ENCODE results near the gene GADD45A.

DNA sequence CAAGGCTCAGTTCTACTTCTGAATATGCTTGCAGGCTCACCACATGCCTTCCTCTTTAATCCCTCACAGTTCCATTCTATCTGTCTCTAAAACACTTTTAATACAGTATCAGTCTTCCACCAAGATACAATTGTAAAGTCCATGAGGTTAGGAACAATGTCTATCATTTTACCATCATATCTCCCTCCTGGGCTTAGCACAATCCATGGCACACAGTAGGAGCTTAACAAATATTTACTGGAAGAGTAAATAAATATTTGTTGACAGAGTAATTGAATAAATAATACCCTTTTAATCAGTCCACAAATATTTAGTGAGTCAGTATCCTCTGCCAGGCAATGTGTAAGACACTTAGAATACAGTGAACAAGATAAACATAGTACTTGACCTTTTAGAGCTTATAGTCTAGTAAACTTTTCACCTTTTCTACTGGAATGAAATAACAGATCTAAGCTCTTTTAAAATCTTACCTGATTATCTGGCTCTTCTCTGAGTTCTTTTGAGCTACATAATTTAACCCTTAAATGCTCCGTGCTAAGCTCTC is 12.7 kb upstream of the GADD45A start:
- TF ChIP-seq OSR1 (CRISPR knock-in tag; IDR thresholded peaks at IDR 0.05) (no peak), SNAI2 (CRISPR knock-in tag; IDR thresholded peaks at IDR 0.05) (no peak), ZNF565 (CRISPR knock-in tag; conservative IDR thresholded peaks at IDR 0.05; ENCODE audit: low read depth) (no peak), ARNTL (CRISPR knock-in tag; IDR thresholded peaks at IDR 0.05; ENCODE audit: borderline replicate concordance, low read depth) (no peak), BACH2 (CRISPR knock-in tag; IDR thresholded peaks at IDR 0.05; ENCODE audit: borderline replicate concordance) (no peak), RARB (CRISPR knock-in tag; IDR thresholded peaks at IDR 0.05) (no peak), GLIS3 (CRISPR knock-in tag; IDR thresholded peaks at IDR 0.05) (no peak), ZFP30 (CRISPR knock-in tag; IDR thresholded peaks at IDR 0.05) (no peak), ISL1 (CRISPR knock-in tag; IDR thresholded peaks at IDR 0.05) (no peak), ZNF70 (CRISPR knock-in tag; IDR thresholded peaks at IDR 0.05) (no peak)
- TF ChIP-seq, protein P1, sequence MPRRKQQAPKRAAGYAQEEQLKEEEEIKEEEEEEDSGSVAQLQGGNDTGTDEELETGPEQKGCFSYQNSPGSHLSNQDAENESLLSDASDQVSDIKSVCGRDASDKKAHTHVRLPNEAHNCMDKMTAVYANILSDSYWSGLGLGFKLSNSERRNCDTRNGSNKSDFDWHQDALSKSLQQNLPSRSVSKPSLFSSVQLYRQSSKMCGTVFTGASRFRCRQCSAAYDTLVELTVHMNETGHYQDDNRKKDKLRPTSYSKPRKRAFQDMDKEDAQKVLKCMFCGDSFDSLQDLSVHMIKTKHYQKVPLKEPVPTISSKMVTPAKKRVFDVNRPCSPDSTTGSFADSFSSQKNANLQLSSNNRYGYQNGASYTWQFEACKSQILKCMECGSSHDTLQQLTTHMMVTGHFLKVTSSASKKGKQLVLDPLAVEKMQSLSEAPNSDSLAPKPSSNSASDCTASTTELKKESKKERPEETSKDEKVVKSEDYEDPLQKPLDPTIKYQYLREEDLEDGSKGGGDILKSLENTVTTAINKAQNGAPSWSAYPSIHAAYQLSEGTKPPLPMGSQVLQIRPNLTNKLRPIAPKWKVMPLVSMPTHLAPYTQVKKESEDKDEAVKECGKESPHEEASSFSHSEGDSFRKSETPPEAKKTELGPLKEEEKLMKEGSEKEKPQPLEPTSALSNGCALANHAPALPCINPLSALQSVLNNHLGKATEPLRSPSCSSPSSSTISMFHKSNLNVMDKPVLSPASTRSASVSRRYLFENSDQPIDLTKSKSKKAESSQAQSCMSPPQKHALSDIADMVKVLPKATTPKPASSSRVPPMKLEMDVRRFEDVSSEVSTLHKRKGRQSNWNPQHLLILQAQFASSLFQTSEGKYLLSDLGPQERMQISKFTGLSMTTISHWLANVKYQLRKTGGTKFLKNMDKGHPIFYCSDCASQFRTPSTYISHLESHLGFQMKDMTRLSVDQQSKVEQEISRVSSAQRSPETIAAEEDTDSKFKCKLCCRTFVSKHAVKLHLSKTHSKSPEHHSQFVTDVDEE (CRISPR knock-in tag; IDR thresholded peaks at IDR 0.05): no peak
- TF ChIP-seq, protein P2, sequence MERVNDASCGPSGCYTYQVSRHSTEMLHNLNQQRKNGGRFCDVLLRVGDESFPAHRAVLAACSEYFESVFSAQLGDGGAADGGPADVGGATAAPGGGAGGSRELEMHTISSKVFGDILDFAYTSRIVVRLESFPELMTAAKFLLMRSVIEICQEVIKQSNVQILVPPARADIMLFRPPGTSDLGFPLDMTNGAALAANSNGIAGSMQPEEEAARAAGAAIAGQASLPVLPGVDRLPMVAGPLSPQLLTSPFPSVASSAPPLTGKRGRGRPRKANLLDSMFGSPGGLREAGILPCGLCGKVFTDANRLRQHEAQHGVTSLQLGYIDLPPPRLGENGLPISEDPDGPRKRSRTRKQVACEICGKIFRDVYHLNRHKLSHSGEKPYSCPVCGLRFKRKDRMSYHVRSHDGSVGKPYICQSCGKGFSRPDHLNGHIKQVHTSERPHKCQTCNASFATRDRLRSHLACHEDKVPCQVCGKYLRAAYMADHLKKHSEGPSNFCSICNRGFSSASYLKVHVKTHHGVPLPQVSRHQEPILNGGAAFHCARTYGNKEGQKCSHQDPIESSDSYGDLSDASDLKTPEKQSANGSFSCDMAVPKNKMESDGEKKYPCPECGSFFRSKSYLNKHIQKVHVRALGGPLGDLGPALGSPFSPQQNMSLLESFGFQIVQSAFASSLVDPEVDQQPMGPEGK (CRISPR knock-in tag; IDR thresholded peaks at IDR 0.05; ENCODE audit: borderline replicate concordance): no peak
- TF ChIP-seq, protein P3, sequence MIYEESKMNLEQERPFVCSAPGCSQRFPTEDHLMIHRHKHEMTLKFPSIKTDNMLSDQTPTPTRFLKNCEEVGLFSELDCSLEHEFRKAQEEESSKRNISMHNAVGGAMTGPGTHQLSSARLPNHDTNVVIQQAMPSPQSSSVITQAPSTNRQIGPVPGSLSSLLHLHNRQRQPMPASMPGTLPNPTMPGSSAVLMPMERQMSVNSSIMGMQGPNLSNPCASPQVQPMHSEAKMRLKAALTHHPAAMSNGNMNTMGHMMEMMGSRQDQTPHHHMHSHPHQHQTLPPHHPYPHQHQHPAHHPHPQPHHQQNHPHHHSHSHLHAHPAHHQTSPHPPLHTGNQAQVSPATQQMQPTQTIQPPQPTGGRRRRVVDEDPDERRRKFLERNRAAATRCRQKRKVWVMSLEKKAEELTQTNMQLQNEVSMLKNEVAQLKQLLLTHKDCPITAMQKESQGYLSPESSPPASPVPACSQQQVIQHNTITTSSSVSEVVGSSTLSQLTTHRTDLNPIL (CRISPR knock-in tag; IDR thresholded peaks at IDR 0.05; ENCODE audit: low read depth): no peak
- TF ChIP-seq, protein P4, sequence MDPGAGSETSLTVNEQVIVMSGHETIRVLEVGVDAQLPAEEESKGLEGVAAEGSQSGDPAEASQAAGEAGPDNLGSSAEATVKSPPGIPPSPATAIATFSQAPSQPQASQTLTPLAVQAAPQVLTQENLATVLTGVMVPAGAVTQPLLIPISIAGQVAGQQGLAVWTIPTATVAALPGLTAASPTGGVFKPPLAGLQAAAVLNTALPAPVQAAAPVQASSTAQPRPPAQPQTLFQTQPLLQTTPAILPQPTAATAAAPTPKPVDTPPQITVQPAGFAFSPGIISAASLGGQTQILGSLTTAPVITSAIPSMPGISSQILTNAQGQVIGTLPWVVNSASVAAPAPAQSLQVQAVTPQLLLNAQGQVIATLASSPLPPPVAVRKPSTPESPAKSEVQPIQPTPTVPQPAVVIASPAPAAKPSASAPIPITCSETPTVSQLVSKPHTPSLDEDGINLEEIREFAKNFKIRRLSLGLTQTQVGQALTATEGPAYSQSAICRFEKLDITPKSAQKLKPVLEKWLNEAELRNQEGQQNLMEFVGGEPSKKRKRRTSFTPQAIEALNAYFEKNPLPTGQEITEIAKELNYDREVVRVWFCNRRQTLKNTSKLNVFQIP (CRISPR knock-in tag; IDR thresholded peaks at IDR 0.05; ENCODE audit: borderline replicate concordance, low read depth): no peak
